PFSK-1 (cell line): Measurements from ENCODE around the gene GTF2H1.

Source experiments
- FOXP2 ChIP-seq: optimal IDR thresholded peaks from 2 replicates; pipeline ENCODE3; 2011; ENCODE audit warnings: borderline replicate concordance, control low read depth, inconsistent platforms; ENCODE audit not compliant: insufficient read depth; ENCODE audit errors: extremely low read length, extremely low read depth
- POLR2AphosphoS5 ChIP-seq: IDR thresholded peaks from 2 replicates; pipeline ENCODE4 v1.6.1; 2012; ENCODE audit warnings: low read depth, mild to moderate bottlenecking, control low read depth, low read length, moderate library complexity
- REST ChIP-seq, 2 experiments: IDR thresholded peaks; 2 replicates each; pipeline versions ENCODE4 v1.6.1 to v1.8.0; 2011 to 2012; ENCODE audit warnings: low read depth in 2 of 2, low read length in 2 of 2, control low read depth in 1 of 2, inconsistent platforms in 1 of 2, mild to moderate bottlenecking in 1 of 2, moderate library complexity in 1 of 2; ENCODE audit not compliant: insufficient read depth in 1 of 2
- SIN3A ChIP-seq: IDR thresholded peaks from 2 replicates; pipeline ENCODE4 v1.6.1; 2012; ENCODE audit warnings: mild to moderate bottlenecking, low read length, moderate library complexity, borderline replicate concordance; ENCODE audit not compliant: insufficient read depth
- TAF1 ChIP-seq: IDR thresholded peaks from 2 replicates; pipeline ENCODE4 v1.6.1; 2012; ENCODE audit warnings: low read length, control low read depth, borderline replicate concordance; ENCODE audit not compliant: insufficient read depth

Gene GTF2H1

GRCh38 chr11:18332891-18333290 lies 10.5 kb downstream of the GTF2H1 start:
- no peak for TF ChIP-seq FOXP2
- TF ChIP-seq REST (IDR thresholded peaks at IDR 0.05; ENCODE audit: insufficient read depth in 1 of 2, low read depth in 2 of 2, low read length in 2 of 2) = no peak
- TF ChIP-seq TAF1 = no peak
- TF ChIP-seq POLR2AphosphoS5 = no peak
- no peak for TF ChIP-seq SIN3A

DNA sequence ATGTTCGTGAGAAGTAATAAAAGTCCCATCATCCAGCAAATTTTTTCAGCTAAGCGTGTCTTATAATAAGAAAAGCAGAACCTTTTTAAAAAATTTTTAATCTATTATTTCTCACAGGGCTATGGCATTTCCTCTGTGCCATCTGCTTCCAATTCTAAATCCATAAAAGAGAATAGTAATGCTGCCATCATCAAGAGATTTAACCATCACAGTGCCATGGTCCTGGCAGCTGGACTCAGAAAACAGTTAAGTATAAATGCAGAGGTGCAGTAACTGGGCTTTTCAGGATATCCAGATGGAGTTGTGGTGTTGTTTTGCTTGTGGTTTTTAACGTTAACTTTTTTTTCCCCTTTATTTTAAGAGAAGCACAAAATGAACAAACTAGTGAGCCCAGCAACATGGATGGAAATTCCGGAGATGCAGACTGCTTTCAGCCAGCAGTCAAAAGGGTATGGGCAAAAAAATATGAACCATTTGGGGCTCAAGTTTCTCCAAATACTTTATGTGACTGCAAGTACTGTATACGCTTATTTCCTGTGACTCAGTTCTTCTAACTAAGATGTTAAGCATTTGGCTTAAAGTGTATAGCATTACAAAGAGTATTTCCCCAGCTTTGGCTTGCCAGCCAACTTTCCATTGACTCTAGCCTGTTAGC lies 25.2 kb downstream of the GTF2H1 start:
- no peak for TF ChIP-seq REST (IDR thresholded peaks at IDR 0.05; ENCODE audit: insufficient read depth in 1 of 2, low read depth in 2 of 2, low read length in 2 of 2)
- TF ChIP-seq FOXP2 = no peak
- TF ChIP-seq TAF1 = no peak
- TF ChIP-seq POLR2AphosphoS5 = no peak
- TF ChIP-seq SIN3A = no peak

DNA sequence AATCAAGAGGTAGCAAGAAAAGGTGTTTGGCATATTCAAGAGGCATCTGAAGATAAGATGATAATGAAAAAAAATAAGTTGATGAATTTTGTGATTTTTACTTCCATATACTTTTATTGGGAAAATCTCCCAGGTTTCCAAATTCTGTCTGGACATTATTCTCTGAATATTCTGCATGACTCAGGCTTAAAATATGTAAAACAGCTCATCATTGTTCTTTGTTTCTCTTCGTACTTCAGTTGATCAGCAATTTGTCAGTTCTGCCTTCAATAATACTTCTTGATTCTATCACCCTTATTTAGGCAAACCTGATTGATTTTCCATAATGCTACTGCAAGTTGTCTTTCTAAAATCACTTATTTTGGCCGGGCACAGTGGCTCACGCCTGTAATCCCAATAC lies 30.2 kb downstream of the GTF2H1 start:
- no peak for TF ChIP-seq REST (IDR thresholded peaks at IDR 0.05; ENCODE audit: insufficient read depth in 1 of 2, low read depth in 2 of 2, low read length in 2 of 2)
- no peak for TF ChIP-seq TAF1
- no peak for TF ChIP-seq SIN3A
- TF ChIP-seq POLR2AphosphoS5 = no peak
- no peak for TF ChIP-seq FOXP2

GRCh38 chr11:18358646-18359045 lies 36.3 kb downstream of the GTF2H1 start:
- TF ChIP-seq POLR2AphosphoS5 (no peak), REST (IDR thresholded peaks at IDR 0.05; ENCODE audit: insufficient read depth in 1 of 2, low read depth in 2 of 2, low read length in 2 of 2) (no peak), TAF1 (no peak), FOXP2 (no peak), SIN3A (no peak)

GRCh38 chr11:18361154-18361553 lies 38.8 kb downstream of the GTF2H1 start:
- TF ChIP-seq SIN3A (no peak), POLR2AphosphoS5 (no peak), FOXP2 (no peak), REST (IDR thresholded peaks at IDR 0.05; ENCODE audit: insufficient read depth in 1 of 2, low read depth in 2 of 2, low read length in 2 of 2) (no peak), TAF1 (no peak)
